HG03342 (cell line): ENCODE results near the gene TNFAIP2.

Source experiments
- ATAC-seq: cut with Tn5 transposase; IDR thresholded peaks from one replicate; pipeline ENCODE4 v1.9.1; 2021; ENCODE audit warnings: mild to moderate bottlenecking, moderate library complexity; ENCODE audit not compliant: unreplicated experiment

Gene TNFAIP2

DNA sequence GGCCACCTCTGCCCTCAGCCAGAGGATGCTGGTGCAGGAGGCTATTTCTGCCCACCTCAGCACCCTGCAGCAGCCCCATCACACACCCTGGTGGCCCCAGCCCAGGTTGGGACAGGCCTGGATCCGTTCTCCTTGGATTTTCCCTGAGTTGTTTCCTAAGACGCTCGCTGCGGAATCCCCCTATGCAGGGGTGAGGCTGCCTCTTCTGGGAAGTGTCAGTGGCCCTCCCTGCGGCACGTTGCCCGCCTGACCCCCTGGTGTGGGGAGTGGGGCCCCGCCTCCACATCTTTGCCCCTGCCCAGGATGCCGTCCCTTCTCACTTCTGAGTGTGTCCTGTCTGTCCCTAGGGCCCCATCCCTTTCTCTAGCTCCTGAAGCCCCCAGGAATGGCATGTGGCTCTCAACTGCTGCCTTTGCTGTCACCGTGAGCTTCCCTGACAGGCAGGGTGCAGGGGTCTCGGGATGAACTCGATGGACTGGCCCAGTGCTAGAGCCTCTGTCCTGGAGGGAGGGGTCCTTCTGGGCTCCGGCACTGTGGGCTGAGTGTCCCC lies 29.3 kb upstream of the TNFAIP2 start:
- ATAC-seq = no peak

DNA sequence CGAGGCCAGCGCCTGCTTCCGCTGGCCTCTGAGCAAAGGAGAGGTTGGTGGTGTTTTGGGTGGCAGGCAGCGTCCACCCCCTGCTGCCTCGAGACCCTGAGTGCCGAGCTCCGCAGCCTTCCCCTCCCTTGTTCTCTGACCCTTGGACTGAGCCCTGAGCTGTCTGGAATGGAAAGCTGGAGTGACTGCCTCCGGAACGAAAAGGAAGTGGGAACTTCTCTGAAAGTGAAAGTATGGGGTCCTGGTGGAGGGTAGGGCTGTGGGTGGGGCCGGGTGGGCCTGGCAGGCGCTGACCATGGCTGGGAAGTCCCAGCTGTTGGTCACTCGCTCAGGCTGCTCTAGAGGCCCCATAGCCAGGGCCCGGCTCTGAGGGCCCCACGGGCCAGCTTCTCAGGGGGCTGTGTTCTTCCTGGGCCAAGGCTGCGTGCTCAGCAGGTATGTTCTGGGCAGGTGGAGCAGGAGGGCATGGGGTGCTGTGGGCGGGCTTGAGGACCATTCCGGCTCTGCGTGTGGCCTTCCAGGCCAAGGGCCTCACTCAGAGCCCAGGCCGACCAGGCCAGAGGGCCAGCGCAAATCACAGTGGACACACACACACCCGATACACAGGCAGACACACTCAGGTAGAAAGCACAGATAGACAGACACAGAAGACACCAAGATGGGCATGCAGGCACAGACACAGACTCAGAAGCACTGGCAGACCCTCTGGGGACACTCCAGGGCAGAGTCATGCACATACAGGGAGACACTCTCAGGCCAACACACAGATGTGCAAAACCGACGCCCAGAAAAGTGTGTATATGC lies 28.7 kb upstream of the TNFAIP2 start, which contains the start of gene EXOC3L4:
EXOC3L4 (plus strand) TSS at position 320 of the 804 bp plus-strand sequence. CDS start 5,495 bp downstream, outside the sequence.
- no peak for ATAC-seq

DNA sequence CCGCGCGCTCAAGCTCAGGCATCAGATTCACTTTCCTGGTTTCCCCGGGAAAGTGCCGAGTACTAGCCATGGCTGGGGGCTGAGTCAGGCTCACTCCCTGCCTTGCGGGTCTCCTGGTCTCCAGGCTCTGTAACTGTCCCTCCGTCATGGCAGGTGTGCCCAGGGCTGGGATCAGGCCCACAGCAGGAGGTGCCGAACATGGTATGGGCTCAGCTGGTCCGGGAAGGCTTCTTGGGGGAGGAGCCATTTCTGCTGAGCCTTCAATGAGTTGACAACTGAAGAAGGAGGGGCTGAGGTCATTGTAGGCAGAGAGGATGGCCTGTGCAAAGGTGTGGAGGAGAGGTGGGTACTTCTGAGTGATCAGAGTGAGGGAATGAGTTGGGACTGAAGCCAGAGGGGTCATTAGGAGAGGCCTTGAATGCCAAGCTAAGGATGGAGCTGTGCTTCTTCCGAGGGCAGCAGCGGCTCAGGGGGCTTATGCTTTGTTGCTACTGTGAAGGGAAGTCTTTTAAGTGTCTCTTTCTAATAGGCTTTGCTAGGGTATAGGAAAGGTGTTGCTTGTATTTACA lies 28.0 kb upstream of the TNFAIP2 start:
- no peak for ATAC-seq

DNA sequence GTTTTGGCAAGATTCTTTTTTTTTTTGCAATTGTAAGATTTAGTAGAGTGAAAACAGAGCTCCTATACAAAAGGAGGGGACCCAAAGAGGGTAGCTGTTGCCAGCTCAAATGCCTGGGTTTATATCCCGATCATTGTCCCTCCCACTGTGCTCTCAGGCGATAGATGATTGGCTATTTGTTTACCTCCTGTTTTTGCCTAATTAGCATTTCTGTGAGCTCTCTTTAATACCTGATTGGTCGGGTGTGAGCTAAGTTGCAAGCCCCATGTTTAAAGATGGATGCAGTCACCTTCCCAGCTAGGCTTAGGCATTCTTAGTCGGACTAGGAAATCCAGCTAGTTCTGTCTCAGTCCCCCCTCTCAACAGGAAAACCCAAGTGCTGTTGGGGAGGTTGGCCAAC lies 26.9 kb upstream of the TNFAIP2 start:
- ATAC-seq = no peak

DNA sequence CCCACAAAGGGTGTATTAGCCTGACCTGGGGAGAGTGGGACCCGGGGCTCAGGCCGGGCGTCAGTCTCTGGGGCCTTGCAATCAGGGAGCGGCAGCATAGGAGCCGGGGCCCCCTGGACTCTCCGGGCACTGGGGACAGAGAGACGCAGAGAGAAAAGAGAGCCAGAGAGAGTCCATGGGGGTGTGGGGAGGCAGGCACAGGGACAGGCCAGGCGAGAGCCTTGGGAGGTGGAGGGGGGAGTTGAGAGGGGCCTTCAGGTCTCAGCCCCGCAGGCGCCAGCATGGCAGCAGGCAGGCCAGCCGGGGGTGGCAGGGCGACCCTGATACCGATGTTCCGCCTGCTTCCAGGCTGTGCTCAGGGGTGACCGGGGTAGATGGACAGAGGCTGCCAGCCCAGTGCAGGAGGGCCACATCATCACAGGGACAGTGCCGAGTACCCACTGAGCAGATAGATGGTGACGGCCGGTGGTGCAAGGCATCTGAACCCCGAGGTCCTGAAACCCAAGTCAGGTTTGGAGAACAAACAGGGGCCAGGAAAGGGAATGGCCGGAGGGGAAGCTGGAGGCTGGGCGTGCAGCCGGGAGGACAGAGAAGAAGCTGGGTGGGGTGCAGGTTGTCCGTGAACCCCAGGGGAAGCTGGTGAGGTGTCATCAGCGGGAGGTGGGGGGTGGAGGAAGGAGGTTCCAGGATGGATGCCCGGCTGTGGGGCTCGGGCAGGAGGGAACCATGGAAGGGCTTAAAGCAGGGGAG lies 25.8 kb upstream of the TNFAIP2 start:
- no peak for ATAC-seq

DNA sequence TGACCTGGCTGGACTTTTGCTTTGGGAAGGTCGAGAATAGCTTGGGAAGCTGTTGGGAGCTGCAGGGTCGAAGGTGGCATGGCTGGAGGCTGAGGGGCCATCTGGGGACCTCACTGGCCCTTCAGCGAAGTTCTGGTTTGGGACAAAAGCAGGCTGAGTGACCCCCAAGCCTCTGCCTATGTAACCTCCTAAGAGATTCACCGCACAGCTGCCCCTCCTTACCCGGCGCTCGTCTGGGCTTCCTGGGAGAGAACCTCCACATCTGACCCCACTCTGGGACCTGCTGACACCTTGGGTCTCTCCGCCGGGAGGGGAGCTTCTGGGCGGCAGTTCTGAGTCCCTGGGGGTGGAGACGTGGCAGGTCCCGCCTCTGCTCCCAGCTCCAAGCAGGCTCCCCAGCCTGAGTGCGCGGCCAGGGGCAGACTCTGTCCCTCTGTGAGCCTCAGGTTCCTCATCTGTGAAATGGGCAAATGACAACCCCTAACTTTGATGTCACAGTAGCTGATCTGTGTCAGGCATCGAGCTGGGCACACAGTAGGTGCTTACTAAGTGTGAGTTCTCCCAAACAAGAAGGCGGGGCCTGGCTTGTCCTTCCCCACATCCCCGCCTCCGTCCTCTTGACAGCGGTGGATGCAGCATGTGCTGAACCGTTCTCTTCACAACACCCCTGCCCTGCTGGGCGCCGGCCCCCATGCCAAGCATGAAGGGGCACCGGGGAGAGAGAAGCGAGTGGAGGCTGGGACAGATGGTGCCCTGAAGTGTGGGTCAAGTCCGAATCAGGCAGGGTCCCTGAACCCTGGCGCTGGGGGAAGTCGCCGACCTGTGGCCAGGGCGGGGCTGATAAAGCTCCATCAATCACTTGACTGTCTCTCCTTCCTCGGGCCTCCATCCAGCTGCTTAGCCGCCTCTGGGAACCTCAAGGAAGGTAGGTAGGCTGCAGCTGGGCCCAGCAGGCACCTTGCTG lies 25.0 kb upstream of the TNFAIP2 start:
- ATAC-seq = no peak

DNA sequence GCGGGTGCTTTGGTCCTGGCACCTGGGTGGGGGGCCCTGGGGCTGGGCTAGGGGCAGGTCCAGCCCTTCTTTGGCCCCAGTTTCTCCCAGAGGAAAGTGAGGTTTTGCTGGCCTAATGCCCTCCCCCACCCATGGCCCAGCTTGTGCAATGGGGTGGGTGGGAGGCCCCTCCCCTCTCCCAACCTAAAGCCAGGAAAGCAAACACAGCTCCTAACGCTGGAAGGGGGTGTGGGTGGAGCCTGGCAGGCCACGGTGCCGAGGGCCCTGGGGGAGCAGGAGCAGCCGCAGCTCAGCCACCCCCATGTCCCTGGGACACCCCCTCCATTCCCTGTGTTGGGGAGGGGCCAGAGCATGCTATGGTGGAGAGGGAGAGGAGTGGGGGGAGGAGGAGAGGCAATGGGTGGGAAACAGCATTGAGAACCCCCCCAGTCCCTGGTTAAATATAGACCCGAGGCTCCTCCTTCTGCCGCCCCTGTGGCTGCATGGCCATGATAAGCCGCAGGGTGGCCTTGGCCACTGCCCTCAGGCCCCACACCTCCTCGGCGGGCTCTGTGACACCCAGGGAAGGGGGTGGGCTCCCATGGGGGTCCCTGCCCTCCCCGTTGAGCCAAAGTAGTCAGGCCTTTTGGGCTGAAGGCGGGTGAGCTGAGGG lies 24.1 kb upstream of the TNFAIP2 start:
- ATAC-seq = no peak

DNA sequence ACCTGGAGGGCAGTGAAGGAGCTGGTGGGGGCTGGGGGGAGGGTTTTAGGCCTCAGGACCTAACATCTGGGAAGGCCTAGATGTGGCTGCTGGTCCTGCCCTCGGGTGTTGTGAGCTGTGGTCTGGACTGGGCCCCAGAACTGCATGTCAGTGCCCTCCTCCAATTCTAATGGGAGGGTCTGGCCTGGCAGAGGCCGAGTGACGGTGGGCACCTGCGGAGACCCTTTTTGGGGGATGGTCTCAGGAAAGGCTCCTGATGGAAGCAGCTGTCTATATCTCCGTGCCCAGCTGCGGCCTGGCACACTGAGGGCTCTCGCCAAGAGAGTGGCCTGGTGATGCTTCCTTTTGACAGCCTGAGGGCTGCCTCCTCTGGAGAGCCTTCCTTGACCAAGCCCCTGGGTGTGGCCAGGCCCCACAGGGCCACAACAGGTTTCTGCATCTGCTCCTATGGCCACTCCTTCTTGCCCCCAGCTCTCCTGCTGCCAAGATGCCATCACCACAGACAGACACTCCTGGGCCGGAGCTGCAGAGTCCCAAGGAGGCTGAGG lies 23.5 kb upstream of the TNFAIP2 start:
- ATAC-seq = no peak

DNA sequence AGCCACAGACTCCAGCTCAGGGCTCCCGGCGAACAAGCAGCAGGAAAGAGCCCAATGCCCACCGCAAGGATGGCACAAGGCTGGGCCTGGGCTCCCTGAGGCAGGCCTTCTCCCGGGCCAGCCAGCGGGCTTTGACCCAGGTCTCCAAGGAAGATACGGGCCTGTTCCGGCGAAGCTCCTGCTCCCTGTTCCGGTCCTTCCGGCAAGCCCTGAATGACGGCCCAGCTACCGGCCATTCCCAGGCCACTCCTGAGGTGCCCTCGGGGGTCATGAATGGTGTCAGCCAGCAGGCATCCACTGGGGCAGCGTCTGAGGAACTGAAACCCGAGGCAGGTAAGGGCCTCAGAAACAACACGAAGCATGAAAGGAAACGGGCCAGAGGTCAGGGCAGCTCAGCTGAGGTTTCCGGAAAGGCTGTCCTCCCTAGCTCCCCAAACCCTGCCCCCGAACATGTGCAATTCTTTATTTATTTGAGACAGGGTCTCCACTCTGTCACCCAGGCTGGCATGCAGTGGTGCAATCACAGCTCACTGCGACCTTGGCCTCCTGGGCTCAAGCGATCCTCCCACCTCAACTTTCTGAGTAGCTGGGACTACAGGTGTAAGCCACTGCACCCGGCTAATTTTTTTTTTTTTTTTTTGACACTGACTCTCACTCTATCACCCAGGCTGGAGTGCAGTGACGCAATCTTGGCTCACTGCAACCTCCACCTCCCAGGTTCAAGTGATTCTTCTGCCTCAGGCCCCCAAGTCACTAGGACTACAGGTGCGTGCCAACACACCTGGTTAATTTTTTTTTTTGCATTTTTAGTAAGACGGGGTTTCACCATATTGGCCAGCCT lies 22.8 kb upstream of the TNFAIP2 start:
- ATAC-seq = no peak

DNA sequence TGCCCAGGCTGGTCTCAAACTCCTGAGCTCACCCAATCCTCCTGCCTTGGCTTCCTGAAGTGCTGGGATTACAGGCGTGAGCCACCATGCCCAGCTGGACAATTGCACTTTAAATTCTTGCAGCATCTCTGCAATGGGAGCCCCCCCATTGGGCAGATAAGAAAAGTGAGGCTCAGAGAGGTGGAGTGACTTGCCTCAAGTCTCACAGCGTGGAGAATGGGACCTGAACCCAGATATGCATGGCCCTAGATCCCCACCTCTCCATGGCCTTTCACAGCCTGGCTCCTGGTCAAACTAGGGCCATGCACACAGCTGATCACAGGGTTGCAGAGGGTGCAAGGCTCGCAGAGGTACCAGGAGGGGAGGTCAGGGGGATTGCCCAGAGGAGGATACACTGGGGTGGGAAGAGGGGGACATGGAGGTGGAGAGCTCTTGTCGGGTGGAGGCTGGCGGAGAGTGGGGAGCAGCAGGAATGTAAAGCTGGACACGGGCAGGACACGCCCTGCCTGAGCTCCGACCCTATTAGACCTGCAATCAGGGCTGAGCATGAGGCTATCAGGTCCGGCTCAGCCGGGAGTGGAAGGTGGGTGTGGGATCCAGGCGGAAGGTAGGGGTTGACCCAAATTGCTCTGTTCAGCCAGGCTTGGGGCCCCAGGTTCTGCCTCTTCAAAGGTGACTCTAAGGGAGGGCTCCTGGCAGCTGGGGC lies 21.9 kb upstream of the TNFAIP2 start:
- ATAC-seq = no peak

DNA sequence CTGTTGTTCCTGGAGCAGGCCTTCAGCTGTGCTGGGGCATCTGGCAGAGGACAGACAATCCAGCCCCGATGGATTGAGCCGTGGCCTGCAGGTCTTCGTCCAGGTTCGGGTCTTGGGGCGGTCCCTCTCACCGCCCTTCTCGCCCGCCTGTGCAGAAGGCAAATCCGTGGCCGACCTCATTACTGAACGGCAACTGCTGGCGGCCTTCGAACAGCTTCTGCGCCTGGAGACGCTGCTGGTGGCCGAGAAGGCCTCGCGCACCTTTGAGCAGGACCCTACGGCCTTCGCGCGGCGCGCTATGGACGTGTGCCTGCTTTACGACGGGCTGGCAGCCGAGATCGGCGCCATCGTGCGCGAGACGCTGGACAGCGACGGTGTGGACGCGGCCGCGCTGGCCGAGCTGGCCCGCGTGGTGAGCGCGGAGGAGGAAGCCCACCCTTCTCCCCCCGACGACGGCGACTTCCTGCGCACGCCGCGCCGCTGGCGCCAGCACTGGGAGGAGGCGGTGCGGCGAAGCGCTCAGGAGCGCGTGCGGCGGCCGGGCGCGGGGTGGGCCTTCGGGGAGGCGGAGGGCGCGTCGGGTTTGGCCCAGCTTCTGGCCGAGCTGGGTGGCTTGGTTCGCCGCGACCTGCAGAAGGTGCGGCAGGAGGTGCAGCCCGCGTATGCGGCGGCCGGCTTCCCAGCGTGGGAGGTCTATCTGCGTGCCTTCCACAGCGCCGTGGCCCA lies 21.1 kb upstream of the TNFAIP2 start:
- ATAC-seq = no peak

DNA sequence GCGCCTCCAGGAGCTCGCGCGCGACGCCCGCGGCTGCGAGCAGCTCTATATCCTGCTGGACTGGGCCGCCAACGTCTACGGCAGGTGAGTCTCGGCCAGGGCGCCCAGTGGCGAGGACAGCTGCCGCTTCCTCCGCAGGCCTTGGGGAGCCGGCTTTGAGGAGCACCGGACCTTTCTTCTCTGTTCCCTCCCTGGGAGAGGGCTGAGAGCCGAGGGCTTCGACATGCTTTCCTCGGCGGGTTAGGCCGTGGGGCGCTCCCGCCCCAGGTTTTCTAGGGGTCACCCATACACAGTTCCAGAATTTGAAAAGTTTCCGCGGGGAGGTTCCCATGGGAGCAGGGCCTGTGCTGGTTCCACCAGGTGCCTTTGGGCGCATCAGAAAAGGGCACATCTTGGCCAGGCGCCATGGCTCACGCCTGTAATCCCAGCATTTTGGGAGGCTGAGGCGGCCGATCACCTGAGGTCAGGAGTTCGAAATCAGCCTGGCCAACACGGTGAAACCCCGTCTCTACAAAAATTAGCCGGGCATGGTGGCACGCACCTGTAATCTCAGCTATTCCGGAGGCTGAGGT lies 20.5 kb upstream of the TNFAIP2 start:
- no peak for ATAC-seq

DNA sequence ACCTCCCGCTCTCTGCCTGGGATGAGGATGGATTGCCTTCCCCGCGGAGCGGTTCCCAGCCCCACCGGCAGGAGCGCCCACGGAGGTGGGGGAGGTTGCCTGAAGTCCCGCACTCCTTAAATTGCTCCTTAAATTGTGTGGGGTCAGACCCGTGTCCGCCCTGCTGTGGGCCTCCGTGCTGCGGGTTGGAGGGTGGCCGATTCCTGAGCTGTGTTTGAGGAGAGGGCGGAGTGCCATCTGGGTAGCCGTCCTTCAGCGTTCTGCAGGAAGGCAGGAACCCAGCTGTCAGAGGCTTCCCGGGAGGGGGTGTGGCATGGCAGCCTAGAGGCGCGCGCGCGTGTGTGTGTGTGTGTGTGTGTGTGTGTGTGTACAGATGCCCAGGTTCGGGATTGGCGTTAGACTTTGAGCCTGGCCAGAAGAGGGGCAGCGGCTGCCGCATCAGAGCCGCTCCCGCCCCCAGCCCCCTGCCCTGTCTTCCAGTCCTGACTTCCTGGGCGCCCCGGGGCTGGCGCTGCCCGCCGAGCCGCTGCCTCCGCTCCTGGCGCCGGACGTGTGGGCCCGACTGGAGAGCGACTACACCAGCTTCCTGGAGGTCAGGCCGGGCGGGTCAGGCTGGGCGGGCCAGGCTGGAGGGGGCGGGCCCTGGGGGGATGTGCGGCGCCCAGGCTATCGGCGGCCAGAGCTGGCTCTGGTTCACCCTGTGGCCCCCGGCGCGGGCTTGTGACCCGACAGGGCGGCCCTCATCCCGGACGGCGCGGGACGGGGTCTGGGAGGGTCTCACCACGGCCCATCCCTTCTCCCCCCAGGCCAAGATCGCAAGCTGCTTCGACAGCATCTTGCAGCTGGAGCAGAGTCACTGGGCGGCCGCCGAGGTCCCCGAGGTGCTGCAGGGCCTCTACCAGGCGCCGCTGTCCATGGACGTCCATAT lies 19.5 kb upstream of the TNFAIP2 start:
- no peak for ATAC-seq

DNA sequence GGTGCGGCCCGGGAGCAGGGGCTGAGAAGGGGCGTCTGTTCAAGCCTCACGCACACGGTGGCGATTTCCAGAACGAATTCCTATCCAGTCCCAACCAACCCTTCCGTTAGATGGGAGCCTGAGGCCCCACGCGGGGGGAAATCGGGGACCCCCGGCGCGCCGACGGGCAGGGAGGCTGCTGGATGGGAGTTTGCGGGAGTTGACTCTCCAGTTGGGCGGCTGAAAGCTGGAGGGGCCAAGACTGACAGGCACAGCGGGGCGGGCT lies 18.9 kb upstream of the TNFAIP2 start:
- ATAC-seq = no peak

DNA sequence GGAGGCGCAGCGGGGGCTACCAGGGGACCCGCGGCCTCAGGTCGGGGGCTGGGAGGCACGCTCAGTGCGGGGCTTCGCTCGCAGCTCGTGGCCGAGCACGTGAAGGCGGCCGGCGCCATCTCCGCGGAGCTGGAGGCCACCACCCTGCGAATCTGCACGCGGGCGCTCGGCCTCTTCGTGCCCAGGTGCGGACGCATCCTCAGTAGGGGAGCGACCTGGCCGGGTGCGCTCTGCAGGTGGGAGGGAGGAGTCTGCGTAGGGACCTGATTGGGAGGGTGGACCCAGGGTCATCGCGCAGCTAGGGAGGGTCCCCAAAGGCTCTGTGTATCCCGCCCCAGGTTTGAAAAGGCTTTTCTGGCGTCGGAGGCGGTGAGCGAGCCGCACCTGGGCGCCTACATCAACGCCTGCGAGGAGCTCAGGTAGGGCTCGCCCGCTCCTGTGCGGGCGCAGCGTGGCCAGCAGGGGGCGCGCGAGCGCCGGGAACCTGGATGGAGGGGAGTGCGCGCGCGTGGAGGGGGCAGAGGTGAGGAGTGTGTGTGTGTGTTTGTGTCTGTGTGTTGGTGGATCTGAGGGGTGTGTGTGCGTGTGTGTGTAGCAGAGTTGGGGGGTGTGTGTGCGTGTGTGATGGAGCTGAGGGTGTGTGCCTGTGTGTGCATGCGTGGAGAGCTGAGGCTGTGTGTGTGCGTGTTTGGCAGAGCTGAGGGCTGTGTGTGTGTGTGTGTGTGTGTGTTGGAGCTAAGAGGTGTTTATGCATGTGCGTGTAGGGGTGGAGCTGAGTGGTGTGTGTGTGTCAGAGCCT lies 18.4 kb upstream of the TNFAIP2 start:
- ATAC-seq = peak; percentile 48
